NT2/D1 (cell line): ENCODE measurements around the gene BIRC2.

Experiments
- DNase-seq: peaks from one replicate; pipeline ENCODE4 v3.0.0-alpha.2; 2011; ENCODE audit warnings: low read depth, low spot score
- H3K27me3 ChIP-seq: 2 replicates; pipeline ENCODE4 v1.6.0; 2011; ENCODE audit warnings: mild to moderate bottlenecking; ENCODE audit not compliant: insufficient read length, insufficient read depth
- H3K36me3 ChIP-seq: 2 replicates; pipeline ENCODE4 v1.6.1; 2011; ENCODE audit warnings: mild to moderate bottlenecking, low read length, mixed read lengths; ENCODE audit not compliant: insufficient read depth, insufficient read length
- H3K4me1 ChIP-seq: 2 replicates; pipeline ENCODE4 v1.5.1; 2011; ENCODE audit not compliant: insufficient read depth, insufficient read length
- H3K4me3 ChIP-seq: 2 replicates; pipeline ENCODE4 v1.5.1; 2011; ENCODE audit warnings: low read depth; ENCODE audit not compliant: insufficient read length
- H3K9ac ChIP-seq: 2 replicates; pipeline ENCODE4 v1.6.0; 2011; ENCODE audit warnings: low read depth; ENCODE audit not compliant: insufficient read length
- H3K9me3 ChIP-seq: 2 replicates; pipeline ENCODE4 v1.5.1; 2011; ENCODE audit warnings: mild to moderate bottlenecking, low read length; ENCODE audit not compliant: insufficient read depth
- SUZ12 ChIP-seq: IDR thresholded peaks from 2 replicates; pipeline ENCODE4 v1.6.1; 2011; ENCODE audit not compliant: insufficient read length, insufficient read depth; ENCODE audit errors: extremely low read depth
- YY1 ChIP-seq: IDR thresholded peaks from 2 replicates; pipeline ENCODE4 v1.6.1; 2011; ENCODE audit not compliant: insufficient read length, insufficient read depth
- ZNF274 ChIP-seq: IDR thresholded peaks from 2 replicates; pipeline ENCODE4 v1.6.1; 2011; ENCODE audit warnings: mild to moderate bottlenecking, low read depth, low read length

Gene BIRC2

GRCh38 chr11:102420547-102420946 lies 73.5 kb downstream of the BIRC2 start:
- Histone ChIP-seq H3K27me3 (no peaks in the 10 kb centered on the region), H3K36me3 (no peaks in the 10 kb centered on the region), H3K4me3 (no peak overlapping the region), H3K9me3 (no peaks in the 10 kb centered on the region), H3K9ac (no peak overlapping the region), H3K4me1 (no peaks in the 10 kb centered on the region)
- DNase-seq, result no peak
- TF ChIP-seq SUZ12 (no peak), YY1 (no peak), ZNF274 (no peak)

GRCh38 chr11:102421261-102421660 lies 74.2 kb downstream of the BIRC2 start:
- no peak overlapping the region for H3K4me3 ChIP-seq
- no peak overlapping the region for H3K9ac ChIP-seq
- TF ChIP-seq YY1 (no peak), SUZ12 (no peak), ZNF274 (no peak)
- no peaks in the 10 kb centered on the region for H3K4me1 ChIP-seq
- no peaks in the 10 kb centered on the region for H3K36me3 ChIP-seq
- H3K27me3 ChIP-seq, result no peaks in the 10 kb centered on the region
- H3K9me3 ChIP-seq, result no peaks in the 10 kb centered on the region
- no peak for DNase-seq

GRCh38 chr11:102422817-102423712 lies 76.1 kb downstream of the BIRC2 start:
- Histone ChIP-seq H3K27me3 (no peaks in the 10 kb centered on the region), H3K4me1 (no peaks in the 10 kb centered on the region), H3K9me3 (no peaks in the 10 kb centered on the region), H3K36me3 (no peaks in the 10 kb centered on the region), H3K4me3 (no peak overlapping the region), H3K9ac (no peak overlapping the region)
- no peak for TF ChIP-seq YY1
- no peak for TF ChIP-seq SUZ12
- no peak for TF ChIP-seq ZNF274
- DNase-seq, result no peak

GRCh38 chr11:102423936-102424335 lies 76.9 kb downstream of the BIRC2 start:
- Histone ChIP-seq H3K4me1 (no peaks in the 10 kb centered on the region), H3K9me3 (no peaks in the 10 kb centered on the region), H3K4me3 (no peak overlapping the region), H3K9ac (no peak overlapping the region), H3K27me3 (no peaks in the 10 kb centered on the region), H3K36me3 (peaks cover 3% of the 10 kb centered on the region)
- DNase-seq, result no peak
- TF ChIP-seq SUZ12, result no peak
- TF ChIP-seq ZNF274, result no peak
- no peak for TF ChIP-seq YY1

GRCh38 chr11:102426000-102426399 lies 79.0 kb downstream of the BIRC2 start:
- Histone ChIP-seq H3K4me3 (no peak overlapping the region), H3K9me3 (no peaks in the 10 kb centered on the region), H3K27me3 (no peaks in the 10 kb centered on the region), H3K4me1 (peaks cover 2% of the 10 kb centered on the region), H3K36me3 (peaks cover 7% of the 10 kb centered on the region), H3K9ac (no peak overlapping the region)
- DNase-seq, result no peak
- TF ChIP-seq YY1 (no peak), SUZ12 (no peak), ZNF274 (no peak)

- DNase-seq, result no peak
- H3K9ac ChIP-seq, result no peak overlapping the region
- TF ChIP-seq YY1 (no peak), SUZ12 (no peak), ZNF274 (no peak)
- H3K27me3 ChIP-seq, result no peaks in the 10 kb centered on the region
- 0 out of 2 replicates have a peak, but pooled peaks cover under 1% of the 10 kb centered on the region for H3K9me3 ChIP-seq
- H3K4me1 ChIP-seq, result peaks cover 2% of the 10 kb centered on the region
- peaks cover 9% of the 10 kb centered on the region for H3K36me3 ChIP-seq
- no peak overlapping the region for H3K4me3 ChIP-seq
Observed at GRCh38 chr11:102426570-102426969, 79.6 kb downstream of the BIRC2 start.

GRCh38 chr11:102427068-102427467 lies 80.1 kb downstream of the BIRC2 start:
- TF ChIP-seq YY1 (no peak), ZNF274 (no peak), SUZ12 (no peak)
- Histone ChIP-seq H3K4me1 (peaks cover 2% of the 10 kb centered on the region), H3K9me3 (peaks cover 6% of the 10 kb centered on the region; the same call in 1 of the 2 replicates), H3K9ac (no peak overlapping the region), H3K27me3 (no peaks in the 10 kb centered on the region), H3K4me3 (no peak overlapping the region), H3K36me3 (peaks cover 11% of the 10 kb centered on the region)
- no peak for DNase-seq
